SK-MEL-5 (cell line): Measurements from ENCODE around the gene TESPA1. TPM values are rescaled to one million over a fixed set of nuclear protein-coding genes. Genes with fewer than 3 reads are reported as not detected.
A peak's percentile ranks its signal among the peaks of the same experiment; 100 is the strongest.

Source experiments
- DNase-seq: peaks from one replicate; pipeline ENCODE4 v3.0.0-alpha.2; 2016; ENCODE audit warnings: low read depth, low spot score
- in situ Hi-C: cut with HindIII; loops from 2 replicates; pipeline ENCODE4 v1.10.0; 2016; ENCODE audit warnings: low sequenced_read_pairs, high pct_unique_total_duplicates, low pct_unique_long_range_greater_than_20kb
- total RNA-seq: library from RNA; depleted of rRNA; stranded (reverse); fragments of >200 nt; shearing (Covaris generic); gene quantifications from 2 replicates; pipeline ENCODE4 v1.2.3, GENCODE V29; 2014; rRNA removed

TESPA1 gene
- total RNA-seq, 1 experiment from 2014 or later: not detected

- DNase-seq: peak; percentile 20
- in situ Hi-C loops: no loop called here
Observed at GRCh38 chr12:54933376-54933775, 51.2 kb downstream of the TESPA1 start.

GRCh38 chr12:54932691-54933090 is 51.9 kb downstream of the TESPA1 start:
- in situ Hi-C loops: no loop called here
- DNase-seq: no peak

- in situ Hi-C loops: no loop called here
- no peak for DNase-seq
Observed at GRCh38 chr12:54932038-54932437, 52.5 kb downstream of the TESPA1 start.

- DNase-seq: no peak
- in situ Hi-C loops: no loop called here
Observed at GRCh38 chr12:54929998-54930397, 54.6 kb downstream of the TESPA1 start.

GRCh38 chr12:54926246-54926645 is 58.3 kb downstream of the TESPA1 start:
- no peak for DNase-seq
- in situ Hi-C loops: no loop called here

GRCh38 chr12:54924972-54925707 is 59.4 kb downstream of the TESPA1 start:
- no peak for DNase-seq
- in situ Hi-C loops: no loop called here

- DNase-seq: no peak
- in situ Hi-C loops: no loop called here
Observed at GRCh38 chr12:54917001-54917488, 67.5 kb downstream of the TESPA1 start.

Other genes starting within 250 kb of the TESPA1 start
- not detected in 2 replicates for gene MUCL1, start 130.2 kb downstream of the TESPA1 start, total RNA-seq
- gene NEUROD4, start 35.2 kb upstream of the TESPA1 start, total RNA-seq: not detected in 2 replicates
- not detected in 2 replicates for gene OR9K2, start 141.6 kb upstream of the TESPA1 start, total RNA-seq
- not detected in 2 replicates for gene OR10A7, start 236.3 kb upstream of the TESPA1 start, total RNA-seq